ENCODE data around the gene TMPRSS9. TPM values are rescaled to one million over a fixed set of nuclear protein-coding genes. Genes with fewer than 3 reads are reported as not detected.
A peak's percentile ranks its signal among the peaks of the same experiment; 100 is the strongest.

TMPRSS9 gene
- total RNA-seq, 2 experiments from 2014 or later: not detected

- Mint-ChIP-seq H3K36me3 (peaks cover 21% of the 10 kb centered on the region), H3K9me3 (peaks cover 4% of the 10 kb centered on the region), H3K27ac (no peak overlapping the region), H3K4me3 (peak overlapping the region; percentile 29), H3K4me1 (ENCODE audit: low read depth) (peaks cover 49% of the 10 kb centered on the region), H3K27me3 (no peaks in the 10 kb centered on the region)
- DNase-seq: no peak
- intact Hi-C loops (cut with micrococcal nuclease): no loop called here
- CTCF ChIA-PET: no interaction called here
- POLR2A ChIA-PET: no interaction called here
These were observed 29.3 kb upstream of the TMPRSS9 start for GRCh38 chr19:2330632-2331284.

- CTCF ChIA-PET: interaction anchor here (0.5 kb wide), 1 partner anchor 826 kb away, joined by 3 read pairs; no protein-coding TSS in a partner anchor
- DNase-seq: no peak
- Mint-ChIP-seq H3K27ac (no peak overlapping the region), H3K36me3 (peaks cover 20% of the 10 kb centered on the region), H3K9me3 (peaks cover 12% of the 10 kb centered on the region), H3K27me3 (no peaks in the 10 kb centered on the region), H3K4me1 (ENCODE audit: low read depth) (peaks cover 49% of the 10 kb centered on the region), H3K4me3 (no peak overlapping the region)
- POLR2A ChIA-PET: no interaction called here
- intact Hi-C loops (cut with micrococcal nuclease): no loop called here
These were observed 28.3 kb upstream of the TMPRSS9 start for GRCh38 chr19:2331601-2332246.

- Mint-ChIP-seq H3K9me3 (peaks cover 12% of the 10 kb centered on the region), H3K27me3 (no peaks in the 10 kb centered on the region), H3K27ac (no peak overlapping the region), H3K4me3 (no peak overlapping the region), H3K36me3 (peaks cover 14% of the 10 kb centered on the region), H3K4me1 (ENCODE audit: low read depth) (peaks cover 42% of the 10 kb centered on the region)
- intact Hi-C loops (cut with micrococcal nuclease): no loop called here
- ChIA-PET POLR2A (no interaction called here), CTCF (interaction anchor here (0.5 kb wide), 1 partner anchor 827 kb away, joined by 3 read pairs; no protein-coding TSS in a partner anchor)
- DNase-seq: peak; percentile 39
These were observed 27.6 kb upstream of the TMPRSS9 start for GRCh38 chr19:2332341-2333026.

GRCh38 chr19:2333027-2333806 lies 26.8 kb upstream of the TMPRSS9 start:
- CTCF ChIA-PET: no interaction called here
- Mint-ChIP-seq H3K27me3 (no peaks in the 10 kb centered on the region), H3K4me1 (ENCODE audit: low read depth) (peaks cover 39% of the 10 kb centered on the region), H3K4me3 (no peak overlapping the region), H3K36me3 (peaks cover 10% of the 10 kb centered on the region), H3K27ac (no peak overlapping the region), H3K9me3 (peaks cover 12% of the 10 kb centered on the region)
- POLR2A ChIA-PET: no interaction called here
- DNase-seq: no peak
- intact Hi-C loops (cut with micrococcal nuclease): no loop called here

- ChIA-PET POLR2A (no interaction called here), CTCF (no interaction called here)
- no peaks in the 10 kb centered on the region for H3K27me3 Mint-ChIP-seq
- DNase-seq: no peak
- intact Hi-C loops (cut with micrococcal nuclease): no loop called here
- H3K9me3 Mint-ChIP-seq: peaks cover 12% of the 10 kb centered on the region
- no peak overlapping the region for H3K27ac Mint-ChIP-seq
- no peak overlapping the region for H3K4me3 Mint-ChIP-seq
- H3K36me3 Mint-ChIP-seq: peaks cover 8% of the 10 kb centered on the region
- peaks cover 37% of the 10 kb centered on the region for H3K4me1 Mint-ChIP-seq (ENCODE audit: low read depth)
These were observed 26.3 kb upstream of the TMPRSS9 start for GRCh38 chr19:2333807-2334211.

- peaks cover 12% of the 10 kb centered on the region for H3K9me3 Mint-ChIP-seq
- CTCF ChIA-PET: no interaction called here
- H3K4me1 Mint-ChIP-seq (ENCODE audit: low read depth): peaks cover 34% of the 10 kb centered on the region
- POLR2A ChIA-PET: no interaction called here
- H3K27ac Mint-ChIP-seq: no peak overlapping the region
- DNase-seq: no peak
- H3K27me3 Mint-ChIP-seq: no peaks in the 10 kb centered on the region
- intact Hi-C loops (cut with micrococcal nuclease): no loop called here
- peaks cover 8% of the 10 kb centered on the region for H3K36me3 Mint-ChIP-seq
- no peak overlapping the region for H3K4me3 Mint-ChIP-seq
These were observed 25.6 kb upstream of the TMPRSS9 start for GRCh38 chr19:2334426-2334825.

GRCh38 chr19:2334986-2335846 lies 24.8 kb upstream of the TMPRSS9 start:
- CTCF ChIA-PET: no interaction called here
- DNase-seq: peak; percentile 33
- POLR2A ChIA-PET: interaction anchor here (0.6 kb wide), 1 partner anchor 177 kb away, joined by 3 read pairs; no protein-coding TSS in a partner anchor
- H3K4me1 Mint-ChIP-seq (ENCODE audit: low read depth): peaks cover 28% of the 10 kb centered on the region
- peaks cover 8% of the 10 kb centered on the region for H3K36me3 Mint-ChIP-seq
- intact Hi-C loops (cut with micrococcal nuclease): no loop called here
- H3K9me3 Mint-ChIP-seq: peaks cover 12% of the 10 kb centered on the region
- no peak overlapping the region for H3K4me3 Mint-ChIP-seq
- no peak overlapping the region for H3K27ac Mint-ChIP-seq
- no peaks in the 10 kb centered on the region for H3K27me3 Mint-ChIP-seq

- intact Hi-C loops (cut with micrococcal nuclease): no loop called here
- POLR2A ChIA-PET: interaction anchor here (0.6 kb wide), 1 partner anchor 177 kb away, joined by 3 read pairs; no protein-coding TSS in a partner anchor
- Mint-ChIP-seq H3K4me1 (ENCODE audit: low read depth) (peaks cover 23% of the 10 kb centered on the region), H3K27me3 (no peaks in the 10 kb centered on the region), H3K4me3 (no peak overlapping the region), H3K27ac (no peak overlapping the region), H3K9me3 (peaks cover 12% of the 10 kb centered on the region), H3K36me3 (peaks cover 8% of the 10 kb centered on the region)
- CTCF ChIA-PET: no interaction called here
- DNase-seq: no peak
These were observed 24.2 kb upstream of the TMPRSS9 start for GRCh38 chr19:2335848-2336247.

- intact Hi-C loops (cut with micrococcal nuclease): no loop called here
- no peak overlapping the region for H3K4me3 Mint-ChIP-seq
- no peak for DNase-seq
- no peak overlapping the region for H3K27ac Mint-ChIP-seq
- ChIA-PET CTCF (no interaction called here), POLR2A (interaction anchor here (0.7 kb wide), 1 partner anchor 9 kb away, joined by 3 read pairs; no protein-coding TSS in a partner anchor)
- no peaks in the 10 kb centered on the region for H3K27me3 Mint-ChIP-seq
- peaks cover 17% of the 10 kb centered on the region for H3K4me1 Mint-ChIP-seq (ENCODE audit: low read depth)
- peaks cover 12% of the 10 kb centered on the region for H3K9me3 Mint-ChIP-seq
- peaks cover 8% of the 10 kb centered on the region for H3K36me3 Mint-ChIP-seq
These were observed 23.3 kb upstream of the TMPRSS9 start for GRCh38 chr19:2336528-2337328.

- peaks cover 12% of the 10 kb centered on the region for H3K9me3 Mint-ChIP-seq
- no peak overlapping the region for H3K4me3 Mint-ChIP-seq
- H3K4me1 Mint-ChIP-seq (ENCODE audit: low read depth): peaks cover 12% of the 10 kb centered on the region
- intact Hi-C loops (cut with micrococcal nuclease): no loop called here
- POLR2A ChIA-PET: interaction anchor here (0.7 kb wide), 1 partner anchor 10 kb away, joined by 3 read pairs; no protein-coding TSS in a partner anchor
- CTCF ChIA-PET: no interaction called here
- DNase-seq: no peak
- H3K27ac Mint-ChIP-seq: no peak overlapping the region
- peaks cover 8% of the 10 kb centered on the region for H3K36me3 Mint-ChIP-seq
- no peaks in the 10 kb centered on the region for H3K27me3 Mint-ChIP-seq
These were observed 22.7 kb upstream of the TMPRSS9 start for GRCh38 chr19:2337329-2337707.

All from activated CD4-positive, alpha-beta memory T cell treated with anti-CD3 and anti-CD28 coated beads for 36 hours (primary cell).